IPS-15b (cell line): ENCODE results near the gene UBXN7.
"Not testable (repeated sequence)": the region's sequence is repeated elsewhere in the genome, so short reads cannot be mapped to it uniquely, and the experiment has no call there.

Experiments
- H3K27me3 ChIP-seq: one replicate; pipeline ENCODE4 v1.6.1; 2013; ENCODE audit warnings: low read length; ENCODE audit not compliant: control insufficient read depth, insufficient read depth
- H3K36me3 ChIP-seq: one replicate; pipeline ENCODE4 v1.6.1; 2013; ENCODE audit warnings: low read length; ENCODE audit not compliant: control insufficient read depth, insufficient read depth
- H3K4me1 ChIP-seq: one replicate; pipeline ENCODE4 v1.6.1; 2013; ENCODE audit warnings: mild to moderate bottlenecking, low read length; ENCODE audit not compliant: control insufficient read depth, insufficient read depth
- H3K4me3 ChIP-seq: one replicate; pipeline ENCODE4 v1.5.1; 2013; ENCODE audit warnings: low read depth, low read length
- H3K9ac ChIP-seq: one replicate; pipeline ENCODE4 v1.6.1; 2013; ENCODE audit warnings: low read depth, mild to moderate bottlenecking, low read length
- H3K9me3 ChIP-seq: one replicate; pipeline ENCODE4 v1.6.1; 2013; ENCODE audit warnings: mild to moderate bottlenecking, low read length; ENCODE audit not compliant: control insufficient read depth, insufficient read depth

The UBXN7 gene

DNA sequence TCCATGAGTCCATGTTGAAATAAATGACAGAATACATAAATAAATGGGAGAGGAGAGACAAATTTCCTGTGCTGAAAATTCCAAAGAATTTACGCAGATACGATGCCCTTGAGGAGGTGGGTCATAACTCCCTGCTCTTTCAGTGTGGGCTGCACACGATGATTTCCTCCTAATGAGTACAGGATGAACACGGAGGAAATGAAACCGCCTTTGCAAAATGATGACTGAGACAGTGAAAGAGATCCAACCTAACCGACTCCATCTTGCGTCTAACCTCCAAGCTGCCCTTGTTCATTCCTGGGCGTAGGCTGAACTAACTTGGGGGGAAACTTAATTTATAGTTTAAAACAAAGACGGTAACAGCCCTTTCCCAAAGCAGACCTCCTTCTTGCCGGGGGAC lies 129.7 kb downstream of the UBXN7 start:
- not testable (repeated sequence) for H3K9ac ChIP-seq, H3K27me3 ChIP-seq, H3K4me1 ChIP-seq, H3K9me3 ChIP-seq, H3K4me3 ChIP-seq, H3K36me3 ChIP-seq

DNA sequence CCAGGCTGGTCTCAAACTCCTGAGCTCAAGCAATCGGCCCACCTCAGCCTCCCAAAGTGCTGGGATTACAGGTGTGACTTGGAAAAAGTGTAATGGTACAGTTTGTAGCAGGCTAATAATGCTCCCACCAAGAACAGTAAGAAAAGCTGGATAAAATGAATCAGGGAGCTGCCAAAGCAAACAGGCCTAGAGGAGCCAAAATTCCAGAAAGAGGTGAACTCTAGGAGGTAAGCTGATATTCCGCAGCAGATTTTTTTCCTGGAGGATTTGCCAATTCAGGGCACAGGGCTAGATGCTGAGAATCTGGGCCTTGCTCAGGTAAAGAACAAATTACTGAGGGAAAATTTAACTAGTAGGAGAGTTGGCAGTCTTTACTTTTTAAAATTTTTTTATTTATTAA lies 133.7 kb downstream of the UBXN7 start:
- H3K36me3 ChIP-seq: no peaks in the 10 kb centered on the region
- H3K9me3 ChIP-seq: no peaks in the 10 kb centered on the region
- H3K27me3 ChIP-seq: no peaks in the 10 kb centered on the region
- no peak overlapping the region for H3K4me3 ChIP-seq
- no peaks in the 10 kb centered on the region for H3K4me1 ChIP-seq
- no peak overlapping the region for H3K9ac ChIP-seq
